GM10248 (cell line): Measurements from ENCODE around the gene NXF1.
A peak's percentile ranks its signal among the peaks of the same experiment; 100 is the strongest.

ENCODE experiments used
- CTCF ChIA-PET: fragments of 300-600 bp; sonication (Branson Sonifier 250); formaldehyde crosslinking; extraction: SDS; loops from one replicate; lab custom pipeline; 2021; ENCODE audit warnings: antibody characterized with exemption; lab: Yijun Ruan, JAX
- POLR2A ChIA-PET: fragments of 350-650 bp; sonication (Branson Sonifier 250); formaldehyde crosslinking; extraction: SDS; loops from one replicate; lab custom pipeline; 2020; ENCODE audit warnings: antibody characterized with exemption; lab: Yijun Ruan, JAX
- DNase-seq: peaks from one replicate; pipeline ENCODE4 v3.0.0; 2012; ENCODE audit errors: extremely low spot score
- CTCF ChIP-seq: IDR thresholded peaks from 2 replicates; pipeline ENCODE4 v1.5.1; 2012; ENCODE audit warnings: mild to moderate bottlenecking, low read depth; ENCODE audit errors: extremely low read depth, missing control alignments, control extremely low read depth

The NXF1 gene

GRCh38 chr11:62789576-62789975 is 15.7 kb downstream of the NXF1 start:
- POLR2A ChIA-PET: interaction anchor here (0.6 to 4.3 kb wide), 11 partner anchors 12 to 124 kb away, joined by 3 to 28 read pairs (median 5); partner anchors contain the start of genes C11orf98, CSKMT, NXF1 and STX5
- TF ChIP-seq CTCF: no peak
- no peak for DNase-seq
- CTCF ChIA-PET: interaction anchor here (0.8 to 2.9 kb wide), 10 partner anchors 11 to 178 kb away, joined by 3 to 15 read pairs (median 4); partner anchors contain the start of gene SLC3A2

DNA sequence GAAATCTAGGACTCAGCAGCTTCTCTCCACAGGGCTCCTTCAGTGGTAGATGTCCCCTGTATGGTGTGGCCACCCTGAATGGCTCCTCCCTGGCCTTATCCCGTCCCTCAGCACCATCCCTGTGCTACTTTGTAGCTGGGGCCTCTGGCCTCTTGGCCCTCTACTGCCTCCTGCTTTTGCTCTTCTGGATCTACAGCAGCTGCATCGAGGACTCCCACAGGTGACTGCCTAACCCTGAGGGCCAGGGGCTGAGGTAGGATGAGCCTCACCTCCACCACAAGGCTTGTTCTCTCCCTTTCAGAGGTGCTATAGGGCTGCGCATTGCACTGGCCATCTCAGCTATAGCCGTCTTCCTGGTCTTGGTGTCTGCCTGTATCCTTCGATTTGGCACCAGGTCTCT is 16.2 kb downstream of the NXF1 start:
- ChIA-PET POLR2A (interaction anchor here (1.0 to 4.3 kb wide), 8 partner anchors 12 to 67 kb away, joined by 4 to 28 read pairs (median 8); partner anchors contain the start of genes NXF1, STX5, TAF6L and TEX54), CTCF (interaction anchor here (0.8 to 4.4 kb wide), 13 partner anchors 8 to 177 kb away, joined by 3 to 40 read pairs (median 5); partner anchors contain the start of genes SLC3A2, STX5, TEX54 and ZBTB3)
- no peak for TF ChIP-seq CTCF

DNA sequence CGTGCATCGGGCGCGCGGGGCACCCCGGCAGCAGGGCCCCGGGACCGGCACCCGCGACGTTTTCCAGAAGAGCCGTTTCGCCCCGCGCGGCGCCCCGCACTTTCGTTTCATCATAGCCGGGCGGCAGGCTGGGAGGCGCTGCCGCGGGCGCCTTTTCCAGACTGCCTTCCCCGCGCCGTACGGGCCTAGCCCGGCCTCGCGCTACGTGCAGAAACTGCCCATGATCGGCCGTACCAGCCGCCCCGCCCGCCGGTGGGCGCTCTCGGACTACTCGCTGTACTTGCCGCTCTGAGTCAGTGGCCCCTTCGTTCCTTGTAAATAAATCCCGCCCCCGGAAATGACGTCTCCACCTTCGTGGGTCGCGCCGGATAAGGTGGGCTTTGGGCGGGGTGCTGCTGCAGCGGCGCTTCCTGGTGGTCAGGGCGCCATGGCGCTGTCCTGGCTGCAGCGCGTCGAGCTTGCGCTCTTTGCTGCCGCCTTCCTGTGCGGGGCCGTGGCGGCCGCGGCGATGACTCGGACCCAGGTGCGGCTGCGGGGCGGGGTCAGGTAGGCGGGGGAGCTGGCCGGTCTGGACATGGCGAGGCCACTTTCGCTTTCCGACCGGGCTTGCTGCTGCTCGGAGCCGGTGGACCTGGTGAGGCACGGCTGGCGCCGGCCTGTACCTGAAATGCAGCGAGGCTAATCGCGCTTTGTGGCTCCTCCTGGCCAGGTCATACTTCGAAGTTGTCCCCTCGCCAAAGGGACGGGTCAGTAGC is 18.1 kb downstream of the NXF1 start, which contains the start of gene TMEM179B:
Gene TMEM179B (plus strand): TSS at position 398 of the 755 bp plus-strand sequence. CDS start 30 bp downstream, at position 428.
- peak; percentile 65 for TF ChIP-seq CTCF
- ChIA-PET POLR2A (interaction anchor here (0.5 to 3.5 kb wide), 18 partner anchors 9 to 195 kb away, joined by 3 to 25 read pairs (median 6); partner anchors contain the start of genes C11orf98, CSKMT, SLC3A2 and STX5), CTCF (interaction anchor here (0.5 to 4.4 kb wide), 49 partner anchors 10 to 364 kb away, joined by 3 to 159 read pairs (median 6); partner anchors contain the start of genes BSCL2, C11orf98, CSKMT and GNG3)
- DNase-seq: peak; percentile 96

More for the DNA sequence above, 16.2 kb downstream of the NXF1 start:
- no peak for DNase-seq

GRCh38 chr11:62786318-62787004 is 18.8 kb downstream of the NXF1 start:
- POLR2A ChIA-PET: interaction anchor here (0.7 to 3.5 kb wide), 16 partner anchors 10 to 195 kb away, joined by 3 to 25 read pairs (median 6); partner anchors contain the start of genes C11orf98, CSKMT, SLC3A2 and STX5
- DNase-seq: peak; percentile 92
- CTCF ChIA-PET: interaction anchor here (0.5 to 4.4 kb wide), 50 partner anchors 10 to 364 kb away, joined by 3 to 159 read pairs (median 6); partner anchors contain the start of genes BSCL2, C11orf98, CSKMT and GNG3
- TF ChIP-seq CTCF: peak; percentile 100

DNA sequence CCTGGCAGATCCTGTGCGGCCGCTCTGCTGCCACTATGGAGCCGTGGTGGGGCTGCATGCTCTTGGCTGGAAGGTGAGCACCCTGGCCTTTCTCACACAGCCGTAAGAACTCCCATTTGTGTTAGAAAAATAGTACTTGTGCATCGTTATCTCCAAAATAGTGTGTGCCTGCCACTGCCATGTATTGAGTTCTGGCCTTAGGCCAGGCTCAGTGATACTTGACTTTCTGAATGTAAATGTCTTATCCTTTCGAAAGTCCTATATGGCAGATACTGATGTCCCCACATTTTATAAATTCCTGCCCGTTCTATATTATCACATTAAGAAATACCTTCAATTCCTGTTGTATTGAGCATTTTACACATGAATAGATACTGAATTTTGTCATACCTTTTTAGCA is 22.5 kb downstream of the NXF1 start:
- DNase-seq: no peak
- POLR2A ChIA-PET: no interaction called here
- CTCF ChIA-PET: interaction anchor here (1.8 kb wide), 1 partner anchor 79 kb away, joined by 3 read pairs; no protein-coding TSS in a partner anchor
- TF ChIP-seq CTCF: no peak
